HEK293 (cell line): ENCODE data around the gene RPL15.
A peak's percentile ranks its signal among the peaks of the same experiment; 100 is the strongest.

Experiments used
- GFI1B ChIP-seq: fragments of 450-650 bp; formaldehyde crosslinking; IDR thresholded peaks from 2 replicates; pipeline ENCODE4 v1.5.1; 2016; ENCODE audit warnings: missing biosample characterization, missing genetic modification characterization
- GLI4 ChIP-seq: fragments of 450-650 bp; formaldehyde crosslinking; IDR thresholded peaks from 2 replicates; pipeline ENCODE4 v1.5.1; 2016; ENCODE audit warnings: missing biosample characterization, missing genetic modification characterization
- HIC1 ChIP-seq: fragments of 450-650 bp; formaldehyde crosslinking; IDR thresholded peaks from 2 replicates; pipeline ENCODE4 v1.5.1; 2016; ENCODE audit warnings: missing biosample characterization, missing genetic modification characterization
- HOXA7 ChIP-seq: sonication (generic); formaldehyde crosslinking; IDR thresholded peaks from 2 replicates; pipeline ENCODE4 v1.8.1; 2022; ENCODE audit warnings: missing genetic modification reagents, borderline replicate concordance
- HOXC10 ChIP-seq: sonication (generic); formaldehyde crosslinking; IDR thresholded peaks from 2 replicates; pipeline ENCODE4 v1.8.1; 2023; ENCODE audit warnings: mild to moderate bottlenecking, missing genetic modification reagents
- PBX3 ChIP-seq: sonication (generic); formaldehyde crosslinking; IDR thresholded peaks from 2 replicates; pipeline ENCODE4 v1.8.1; 2022; ENCODE audit warnings: mild to moderate bottlenecking, moderate library complexity, missing genetic modification reagents
- REPIN1 ChIP-seq: fragments of 450-650 bp; formaldehyde crosslinking; IDR thresholded peaks from 2 replicates; pipeline ENCODE4 v1.5.1; 2017; ENCODE audit warnings: missing biosample characterization, missing genetic modification characterization, low read depth
- ZBTB10 ChIP-seq: fragments of 450-650 bp; formaldehyde crosslinking; IDR thresholded peaks from 2 replicates; pipeline ENCODE4 v1.5.1; 2016; ENCODE audit warnings: missing biosample characterization, missing genetic modification characterization
- ZBTB20 ChIP-seq: fragments of 450-650 bp; formaldehyde crosslinking; IDR thresholded peaks from 2 replicates; pipeline ENCODE4 v1.5.1; 2016; ENCODE audit warnings: missing biosample characterization, missing genetic modification characterization
- ZBTB7A ChIP-seq: fragments of 450-650 bp; formaldehyde crosslinking; IDR thresholded peaks from 2 replicates; pipeline ENCODE4 v1.5.1; 2016; ENCODE audit warnings: low read depth, missing biosample characterization, missing genetic modification characterization
- ZBTB8A ChIP-seq: fragments of 450-650 bp; formaldehyde crosslinking; IDR thresholded peaks from 2 replicates; pipeline ENCODE4 v1.5.1; 2016; ENCODE audit warnings: missing biosample characterization, missing genetic modification characterization
- ZFP69B ChIP-seq: fragments of 450-650 bp; formaldehyde crosslinking; IDR thresholded peaks from 2 replicates; pipeline ENCODE4 v1.5.1; 2016; ENCODE audit warnings: missing biosample characterization, missing genetic modification characterization
- ZNF114 ChIP-seq: fragments of 450-650 bp; formaldehyde crosslinking; IDR thresholded peaks from 2 replicates; pipeline ENCODE4 v1.5.0; 2017; ENCODE audit warnings: missing biosample characterization, missing genetic modification characterization
- ZNF133 ChIP-seq: fragments of 450-650 bp; formaldehyde crosslinking; IDR thresholded peaks from 2 replicates; pipeline ENCODE4 v1.5.1; 2016; ENCODE audit warnings: missing biosample characterization, missing genetic modification characterization
- ZNF157 ChIP-seq: fragments of 450-650 bp; formaldehyde crosslinking; IDR thresholded peaks from 2 replicates; pipeline ENCODE4 v1.5.1; 2016; ENCODE audit warnings: missing biosample characterization, missing genetic modification characterization
- ZNF174 ChIP-seq: fragments of 450-650 bp; formaldehyde crosslinking; IDR thresholded peaks from 2 replicates; pipeline ENCODE4 v1.5.0; 2017; ENCODE audit warnings: missing biosample characterization, mild to moderate bottlenecking, missing genetic modification characterization
- ZNF19 ChIP-seq: fragments of 450-650 bp; formaldehyde crosslinking; IDR thresholded peaks from 2 replicates; pipeline ENCODE4; 2016; ENCODE audit warnings: missing biosample characterization, missing genetic modification characterization, low read depth
- ZNF214 ChIP-seq: fragments of 450-650 bp; formaldehyde crosslinking; IDR thresholded peaks from 2 replicates; pipeline ENCODE4 v1.5.1; 2017; ENCODE audit warnings: missing biosample characterization, mild to moderate bottlenecking, missing genetic modification characterization, borderline replicate concordance
- ZNF248 ChIP-seq: fragments of 450-650 bp; formaldehyde crosslinking; IDR thresholded peaks from 2 replicates; pipeline ENCODE4 v1.5.1; 2017; ENCODE audit warnings: missing biosample characterization, missing genetic modification characterization
- ZNF391 ChIP-seq: fragments of 450-650 bp; formaldehyde crosslinking; IDR thresholded peaks from 2 replicates; pipeline ENCODE4 v1.5.1; 2016; ENCODE audit warnings: low read depth, missing biosample characterization, missing genetic modification characterization, borderline replicate concordance
- ZNF510 ChIP-seq: fragments of 450-650 bp; formaldehyde crosslinking; IDR thresholded peaks from 2 replicates; pipeline ENCODE4 v1.5.1; 2018; ENCODE audit warnings: mild to moderate bottlenecking, missing genetic modification characterization, missing biosample characterization; ENCODE audit not compliant: insufficient replicate concordance
- ZNF513 ChIP-seq: fragments of 450-650 bp; IDR thresholded peaks from 2 replicates; pipeline ENCODE4 v1.5.1; 2018; ENCODE audit warnings: missing biosample characterization, missing genetic modification characterization
- ZNF580 ChIP-seq: fragments of 450-650 bp; formaldehyde crosslinking; IDR thresholded peaks from 2 replicates; pipeline ENCODE4 v1.5.1; 2016; ENCODE audit warnings: missing biosample characterization, missing genetic modification characterization
- ZNF596 ChIP-seq: fragments of 450-650 bp; IDR thresholded peaks from 2 replicates; pipeline ENCODE4 v1.5.0; 2018; ENCODE audit warnings: missing biosample characterization, mild to moderate bottlenecking, missing genetic modification characterization, moderate library complexity
- ZNF677 ChIP-seq: fragments of 450-650 bp; IDR thresholded peaks from 2 replicates; pipeline ENCODE4 v1.5.0; 2018; ENCODE audit warnings: missing biosample characterization, mild to moderate bottlenecking, missing genetic modification characterization, moderate library complexity
- ZNF747 ChIP-seq: fragments of 450-650 bp; formaldehyde crosslinking; IDR thresholded peaks from 2 replicates; pipeline ENCODE4 v1.5.1; 2016; ENCODE audit warnings: missing biosample characterization, missing genetic modification characterization
- ZNF768 ChIP-seq: fragments of 450-650 bp; formaldehyde crosslinking; IDR thresholded peaks from 2 replicates; pipeline ENCODE4 v1.5.1; 2018; ENCODE audit warnings: missing biosample characterization, mild to moderate bottlenecking, missing genetic modification characterization
- TF ChIP-seq, protein P1 (sequence below): fragments of 450-650 bp; formaldehyde crosslinking; IDR thresholded peaks from 2 replicates; pipeline ENCODE4 v1.5.0; 2017; ENCODE audit warnings: missing biosample characterization, missing genetic modification characterization, borderline replicate concordance

Gene RPL15

DNA sequence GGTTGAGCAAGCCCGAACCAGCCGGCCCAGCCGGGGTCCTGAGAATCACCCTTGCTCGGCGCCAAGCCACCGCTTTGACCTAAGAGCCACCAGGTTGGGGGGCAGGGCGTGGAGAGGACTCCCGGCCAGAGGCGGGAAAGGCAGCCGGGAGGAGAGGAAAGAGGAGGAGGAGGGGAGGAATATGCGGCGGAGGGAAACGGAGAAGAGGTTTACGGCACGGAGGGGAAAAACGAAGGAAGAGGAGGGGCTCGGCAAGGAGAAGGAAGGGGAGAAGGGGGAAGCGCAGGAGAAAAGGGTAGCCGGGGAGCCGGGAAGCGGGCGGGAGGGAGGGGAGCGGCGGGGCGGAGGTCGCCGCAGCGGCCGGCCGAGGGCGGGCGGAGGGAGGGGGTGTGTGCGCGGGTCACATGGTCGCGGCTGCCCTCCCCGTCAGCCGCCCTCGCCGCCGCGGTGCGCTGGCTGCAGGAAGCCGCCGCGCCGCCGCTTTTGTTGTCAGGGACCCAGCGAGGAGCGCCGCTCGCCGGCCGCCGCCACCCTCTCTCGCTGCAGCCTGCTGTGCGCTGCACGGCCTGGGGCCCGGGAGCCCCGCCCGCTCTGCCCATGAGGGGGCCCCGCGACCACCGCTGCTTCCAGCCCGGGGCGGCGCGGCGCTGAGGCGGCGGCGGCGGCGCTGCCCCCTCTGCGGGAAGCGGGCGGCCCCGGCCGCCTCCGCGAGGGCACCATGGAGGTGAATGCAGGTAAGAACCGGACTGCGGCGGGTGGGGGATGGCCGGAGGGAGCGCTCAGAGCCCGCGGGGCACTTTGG, 28.1 kb downstream of the RPL15 start, which contains the start of gene NR1D2 (continued):
- TF ChIP-seq ZBTB8A (peak; percentile 19; the same call in 1 of the 2 replicates), ZBTB7A (tag by site-specific recombination) (no peak), ZNF248 (tag by site-specific recombination) (no peak), ZNF114 (no peak), HOXA7 (CRISPR knock-in tag) (no peak), ZNF174 (tag by site-specific recombination) (no peak), ZNF768 (tag by site-specific recombination) (no peak), ZBTB20 (tag by site-specific recombination) (peak; percentile 68; the same call in 1 of the 2 replicates), ZBTB10 (tag by site-specific recombination) (peak; percentile 57; the same call in 1 of the 2 replicates), REPIN1 (tag by site-specific recombination) (no peak), ZNF580 (tag by site-specific recombination) (no peak), GFI1B (tag by site-specific recombination) (peak; percentile 61; the same call in 1 of the 2 replicates), GLI4 (tag by site-specific recombination) (no peak), PBX3 (CRISPR knock-in tag) (no peak), ZNF214 (tag by site-specific recombination) (no peak), ZNF157 (no peak), ZNF747 (tag by site-specific recombination) (no peak), ZNF596 (tag by site-specific recombination) (peak; percentile 32; the same call in 1 of the 2 replicates), ZNF513 (no peak), HOXC10 (CRISPR knock-in tag) (no peak), ZNF510 (tag by site-specific recombination) (no peak), ZNF677 (tag by site-specific recombination) (no peak), ZNF133 (tag by site-specific recombination) (no peak), ZNF391 (tag by site-specific recombination) (no peak), ZNF19 (tag by site-specific recombination) (no peak), HIC1 (tag by site-specific recombination) (no peak), ZFP69B (tag by site-specific recombination) (0 out of 2 replicates have a peak, but pooled peaks have one; percentile 49)
- TF ChIP-seq, protein P1, sequence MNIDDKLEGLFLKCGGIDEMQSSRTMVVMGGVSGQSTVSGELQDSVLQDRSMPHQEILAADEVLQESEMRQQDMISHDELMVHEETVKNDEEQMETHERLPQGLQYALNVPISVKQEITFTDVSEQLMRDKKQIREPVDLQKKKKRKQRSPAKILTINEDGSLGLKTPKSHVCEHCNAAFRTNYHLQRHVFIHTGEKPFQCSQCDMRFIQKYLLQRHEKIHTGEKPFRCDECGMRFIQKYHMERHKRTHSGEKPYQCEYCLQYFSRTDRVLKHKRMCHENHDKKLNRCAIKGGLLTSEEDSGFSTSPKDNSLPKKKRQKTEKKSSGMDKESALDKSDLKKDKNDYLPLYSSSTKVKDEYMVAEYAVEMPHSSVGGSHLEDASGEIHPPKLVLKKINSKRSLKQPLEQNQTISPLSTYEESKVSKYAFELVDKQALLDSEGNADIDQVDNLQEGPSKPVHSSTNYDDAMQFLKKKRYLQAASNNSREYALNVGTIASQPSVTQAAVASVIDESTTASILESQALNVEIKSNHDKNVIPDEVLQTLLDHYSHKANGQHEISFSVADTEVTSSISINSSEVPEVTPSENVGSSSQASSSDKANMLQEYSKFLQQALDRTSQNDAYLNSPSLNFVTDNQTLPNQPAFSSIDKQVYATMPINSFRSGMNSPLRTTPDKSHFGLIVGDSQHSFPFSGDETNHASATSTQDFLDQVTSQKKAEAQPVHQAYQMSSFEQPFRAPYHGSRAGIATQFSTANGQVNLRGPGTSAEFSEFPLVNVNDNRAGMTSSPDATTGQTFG (tag by site-specific recombination) = no peak
